ENCODE data around the gene RILP.

DNA sequence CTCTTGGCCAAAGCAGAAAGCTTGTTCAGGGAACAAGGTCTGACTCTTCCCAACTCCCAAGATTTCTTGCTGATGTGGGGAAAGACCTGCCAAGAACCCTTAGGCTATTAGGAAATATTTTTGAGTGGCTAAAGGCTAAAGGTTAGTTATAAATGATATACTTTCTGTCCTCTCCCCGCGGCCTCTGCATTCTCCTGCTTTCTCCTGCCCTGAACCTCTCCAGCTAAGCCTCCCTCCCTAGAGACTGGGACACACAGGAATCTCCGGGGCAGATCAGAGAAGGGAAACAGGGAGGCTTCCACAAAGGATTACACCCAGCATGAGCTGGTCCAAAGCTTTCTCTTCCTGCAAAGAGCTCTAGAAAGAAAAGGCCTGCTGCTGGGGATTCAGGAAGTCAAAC lies 23.3 kb downstream of the RILP start:
- TF ChIP-seq, protein P1, sequence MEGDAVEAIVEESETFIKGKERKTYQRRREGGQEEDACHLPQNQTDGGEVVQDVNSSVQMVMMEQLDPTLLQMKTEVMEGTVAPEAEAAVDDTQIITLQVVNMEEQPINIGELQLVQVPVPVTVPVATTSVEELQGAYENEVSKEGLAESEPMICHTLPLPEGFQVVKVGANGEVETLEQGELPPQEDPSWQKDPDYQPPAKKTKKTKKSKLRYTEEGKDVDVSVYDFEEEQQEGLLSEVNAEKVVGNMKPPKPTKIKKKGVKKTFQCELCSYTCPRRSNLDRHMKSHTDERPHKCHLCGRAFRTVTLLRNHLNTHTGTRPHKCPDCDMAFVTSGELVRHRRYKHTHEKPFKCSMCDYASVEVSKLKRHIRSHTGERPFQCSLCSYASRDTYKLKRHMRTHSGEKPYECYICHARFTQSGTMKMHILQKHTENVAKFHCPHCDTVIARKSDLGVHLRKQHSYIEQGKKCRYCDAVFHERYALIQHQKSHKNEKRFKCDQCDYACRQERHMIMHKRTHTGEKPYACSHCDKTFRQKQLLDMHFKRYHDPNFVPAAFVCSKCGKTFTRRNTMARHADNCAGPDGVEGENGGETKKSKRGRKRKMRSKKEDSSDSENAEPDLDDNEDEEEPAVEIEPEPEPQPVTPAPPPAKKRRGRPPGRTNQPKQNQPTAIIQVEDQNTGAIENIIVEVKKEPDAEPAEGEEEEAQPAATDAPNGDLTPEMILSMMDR (IDR thresholded peaks at IDR 0.05): no peak
- TF ChIP-seq EP300 (IDR thresholded peaks at IDR 0.05): no peak

All from esophagus muscularis mucosa (tissue), 3 donors.